Small intestine (tissue), 7 donors: ENCODE measurements around the gene CARMIL3. TPM values are rescaled to one million over a fixed set of nuclear protein-coding genes. Genes with fewer than 3 reads are reported as not detected.
A peak's percentile ranks its signal among the peaks of the same experiment; 100 is the strongest.

Source experiments
- DNase-seq, 2 donors: peaks; one replicate each; pipeline versions ENCODE4 v3.0.0 to v3.0.0-alpha.2; 2013
- FAIRE-seq: peaks from 2 replicates; lab custom pipeline; 2012; peaks lifted over from hg19 to GRCh38; lab: Jason Lieb, UNC
- H3K27ac ChIP-seq, 3 donors: one replicate each; pipeline ENCODE4 v1.5.1; 2013; ENCODE audit warnings: low read length in 2 of 3, mild to moderate bottlenecking in 2 of 3, control low read depth in 1 of 3, inconsistent platforms in 1 of 3, low read depth in 1 of 3, moderate library complexity in 1 of 3
- H3K27me3 ChIP-seq, 3 donors: one replicate each; pipeline ENCODE4 v1.6.1; 2013; ENCODE audit warnings: low read length in 3 of 3, inconsistent platforms in 1 of 3; ENCODE audit not compliant: control insufficient read depth in 3 of 3, insufficient read depth in 3 of 3
- H3K36me3 ChIP-seq, 3 donors: one replicate each; pipeline ENCODE4 v1.6.1; 2013; ENCODE audit warnings: low read length in 3 of 3, inconsistent platforms in 1 of 3, low read depth in 1 of 3, mild to moderate bottlenecking in 1 of 3, moderate library complexity in 1 of 3; ENCODE audit not compliant: control insufficient read depth in 3 of 3, insufficient read depth in 2 of 3
- H3K4me1 ChIP-seq, 3 donors: one replicate each; pipeline ENCODE4 v1.6.1; 2013; ENCODE audit warnings: low read length in 2 of 3, inconsistent platforms in 1 of 3, low read depth in 1 of 3, mild to moderate bottlenecking in 1 of 3, moderate library complexity in 1 of 3; ENCODE audit not compliant: control insufficient read depth in 3 of 3, insufficient read depth in 2 of 3
- H3K4me3 ChIP-seq, 3 donors: one replicate each; pipeline ENCODE4 v1.5.1; 2013; ENCODE audit warnings: low read length in 3 of 3, control low read depth in 1 of 3, inconsistent platforms in 1 of 3, low read depth in 1 of 3, mild to moderate bottlenecking in 1 of 3, moderate library complexity in 1 of 3
- H3K9me3 ChIP-seq, 2 donors: one replicate each; pipeline ENCODE4 v1.6.1; 2013; ENCODE audit warnings: low read depth in 1 of 2, low read length in 1 of 2; ENCODE audit not compliant: control insufficient read depth in 2 of 2, insufficient read depth in 1 of 2
- WGBS, 3 donors: extraction: QIAGEN DNeasy Blood & Tissue Kit; methylation state at CpG; one replicate each; pipeline ENCODE4 v1.1.7; 2013; 5-methylcytosine and 5-hydroxymethylcytosine counted together
- polyA plus RNA-seq, 4 donors: library from polyadenylated mRNA; stranded (reverse) in 3 of 4; unstranded in 1 of 4; fragments of 200-250 nt in 3 of 4; fragments of 120-200 nt in 1 of 4; gene quantifications; one replicate each; pipeline versions ENCODE4 v1.2.1 to v1.2.3, GENCODE V29; 2013
- donor health status: healthy with polysubstance abuse.
- donor health status: control.
- donor health status: control.
- donor health status: Bipolar disorder and iron deficiency.
- donor health status: healthy.

CARMIL3 gene
- polyA plus RNA-seq, 4 donors: 0.81 to 1.4 (median 1.1) TPM

GRCh38 chr14:24088095-24088494 lies 36.3 kb downstream of the CARMIL3 start:
- FAIRE-seq (no peak), DNase-seq (no peak)
- Histone ChIP-seq H3K36me3 (peaks cover 0 to 3% (median 0%) of the 10 kb centered on the region in 3 donors), H3K27ac (no peak overlapping the region), H3K4me1 (peaks cover 0 to 27% (median 6%) of the 10 kb centered on the region in 3 donors), H3K27me3 (no peaks in the 10 kb centered on the region), H3K4me3 (no peak overlapping the region), H3K9me3 (no peaks in the 10 kb centered on the region)
- 78 to 85% (median 81%) methylated on average over 2 of the region's 2 CpGs for WGBS, 3 donors

- Histone ChIP-seq H3K27me3 (no peaks in the 10 kb centered on the region), H3K4me3 (no peak overlapping the region), H3K9me3 (no peaks in the 10 kb centered on the region), H3K4me1 (peaks cover 6 to 34% (median 6%) of the 10 kb centered on the region in 3 donors), H3K27ac (no peak overlapping the region), H3K36me3 (peaks cover 0 to 4% (median 0%) of the 10 kb centered on the region in 3 donors)
- DNase-seq (no peak), FAIRE-seq (no peak)
- WGBS, 3 donors: 80 to 86% (median 85%) methylated on average over 5 to 6 of the region's 6 CpGs
Observed at GRCh38 chr14:24089890-24090289, 38.1 kb downstream of the CARMIL3 start.

- DNase-seq: peak; percentile 87 to 99
- H3K4me1 ChIP-seq: peaks cover 6 to 56% (median 6%) of the 10 kb centered on the region in 3 donors
- H3K9me3 ChIP-seq: no peaks in the 10 kb centered on the region
- peak overlapping the region; percentile 22 to 99 (median 96) for H3K27ac ChIP-seq
- no peaks in the 10 kb centered on the region for H3K27me3 ChIP-seq
- H3K36me3 ChIP-seq: peaks cover 0 to 25% (median 4%) of the 10 kb centered on the region in 3 donors
- H3K4me3 ChIP-seq: no peak overlapping the region
- FAIRE-seq: no peak
Observed at GRCh38 chr14:24092110-24092504, 40.3 kb downstream of the CARMIL3 start.

- 69 to 77% (median 75%) methylated on average over 4 of the region's 4 CpGs for WGBS, 3 donors
- no peaks in the 10 kb centered on the region for H3K9me3 ChIP-seq
- no peak overlapping the region for H3K4me3 ChIP-seq
- peaks cover 6 to 56% (median 6%) of the 10 kb centered on the region in 3 donors for H3K4me1 ChIP-seq
- H3K27ac ChIP-seq: peak overlapping the region; percentile 96 to 99 (median 99)
- no peak for DNase-seq
- no peak for FAIRE-seq
- peaks cover 0 to 30% (median 4%) of the 10 kb centered on the region in 3 donors for H3K36me3 ChIP-seq
- H3K27me3 ChIP-seq: no peaks in the 10 kb centered on the region
Observed at GRCh38 chr14:24092505-24093206, 40.8 kb downstream of the CARMIL3 start.

- peak overlapping the region; percentile 96 to 99 (median 99) for H3K27ac ChIP-seq
- peak overlapping the region in 1 of 3 donors; percentile 91 for H3K4me3 ChIP-seq
- H3K36me3 ChIP-seq: peaks cover 0 to 34% (median 7%) of the 10 kb centered on the region in 3 donors
- FAIRE-seq: no peak
- H3K27me3 ChIP-seq: no peaks in the 10 kb centered on the region
- no peaks in the 10 kb centered on the region for H3K9me3 ChIP-seq
- H3K4me1 ChIP-seq: peaks cover 6 to 58% (median 8%) of the 10 kb centered on the region in 3 donors
- no peak for DNase-seq
- 76 to 82% (median 82%) methylated on average over 19 of the region's 19 CpGs for WGBS, 3 donors
Observed at GRCh38 chr14:24093207-24093900, 41.5 kb downstream of the CARMIL3 start.

GRCh38 chr14:24093901-24094840 lies 42.4 kb downstream of the CARMIL3 start, which contains the start of gene PCK2:
Gene PCK2 (plus strand): TSS chr14:24094311. CDS start chr14:24094406, 95 bp downstream.
- no peak for FAIRE-seq

GRCh38 chr14:24094841-24095270 lies 43.0 kb downstream of the CARMIL3 start:
- Histone ChIP-seq H3K9me3 (no peaks in the 10 kb centered on the region), H3K27me3 (no peaks in the 10 kb centered on the region), H3K27ac (peak overlapping the region; percentile 96 to 99 (median 99)), H3K36me3 (peaks cover under 1 to 49% (median 12%) of the 10 kb centered on the region in 3 donors), H3K4me1 (peaks cover 6 to 65% (median 8%) of the 10 kb centered on the region in 3 donors), H3K4me3 (peak overlapping the region; percentile 80 to 92 (median 91))
- FAIRE-seq (no peak), DNase-seq (no peak)
- 1 to 4% (median 3%) methylated on average over 14 of the region's 14 CpGs for WGBS, 3 donors

More at GRCh38 chr14:24093901-24094840, 42.4 kb downstream of the CARMIL3 start, which contains the start of gene PCK2:
- peak; percentile 98 for DNase-seq
- Histone ChIP-seq H3K4me1 (peaks cover 6 to 65% (median 8%) of the 10 kb centered on the region in 3 donors), H3K9me3 (no peaks in the 10 kb centered on the region), H3K4me3 (peak within 1 kb of the TSS; percentile 80 to 92 (median 91)), H3K36me3 (peaks cover 0 to 42% (median 8%) of the 10 kb centered on the region in 3 donors), H3K27ac (peak within 1 kb of the TSS; percentile 96 to 99 (median 99)), H3K27me3 (no peaks in the 10 kb centered on the region)
- 0% methylated on average over 48 to 68 of the region's 68 CpGs for WGBS, 3 donors
